GM18867 (cell line): ENCODE data around the gene DMRT3.

Experiments used
- ATAC-seq: cut with Tn5 transposase; IDR thresholded peaks from one replicate; pipeline ENCODE4 v1.9.1; 2021; ENCODE audit warnings: mild to moderate bottlenecking, moderate library complexity; ENCODE audit not compliant: unreplicated experiment

The DMRT3 gene

DNA sequence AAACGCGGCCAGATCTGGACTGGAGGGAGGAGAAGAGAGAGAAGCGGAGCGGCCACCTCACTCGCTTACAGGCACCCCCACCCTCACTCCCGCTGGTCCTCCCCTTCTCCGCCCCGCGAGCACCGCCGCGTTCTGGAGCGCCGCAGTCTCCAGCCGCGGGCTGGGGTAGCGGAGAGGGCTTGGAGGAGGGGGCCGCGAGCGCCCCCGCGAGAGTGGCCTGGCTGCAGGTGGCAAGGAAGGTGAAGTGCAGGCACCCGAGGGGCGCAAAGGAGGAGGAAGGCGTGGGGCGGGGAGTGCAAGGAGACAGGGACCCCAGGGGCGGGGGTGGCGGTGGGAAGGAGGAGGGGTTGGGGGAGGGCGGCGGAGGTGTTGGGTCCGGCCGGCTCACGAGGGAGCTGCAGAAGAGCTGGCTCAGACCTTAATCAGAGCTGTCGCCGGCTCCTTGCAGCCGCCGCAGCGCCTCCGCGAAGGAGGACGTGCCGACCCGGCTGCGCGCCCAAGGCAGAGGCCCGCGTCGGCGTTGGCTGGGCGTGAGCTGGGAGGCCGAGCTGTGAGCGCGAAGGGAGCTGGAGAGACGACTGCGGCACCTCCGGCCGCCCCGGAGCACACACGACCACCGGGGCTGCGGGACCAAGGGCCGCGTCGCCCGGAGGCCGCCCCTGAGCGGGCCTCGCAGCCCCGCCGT, at the start of gene DMRT3:
Gene DMRT3, plus strand, starts transcription at position 398 of the 685 bp plus-strand sequence. CDS start 347 bp downstream, outside the sequence.
- ATAC-seq: no peak

GRCh38 chr9:926976-927375, 49.5 kb upstream of the DMRT3 start:
- ATAC-seq: no peak

- peak; percentile 85 for ATAC-seq
These were observed 48.0 kb upstream of the DMRT3 start for GRCh38 chr9:928363-929042.

- no peak for ATAC-seq
These were observed 46.7 kb upstream of the DMRT3 start for GRCh38 chr9:929719-930118.

DNA sequence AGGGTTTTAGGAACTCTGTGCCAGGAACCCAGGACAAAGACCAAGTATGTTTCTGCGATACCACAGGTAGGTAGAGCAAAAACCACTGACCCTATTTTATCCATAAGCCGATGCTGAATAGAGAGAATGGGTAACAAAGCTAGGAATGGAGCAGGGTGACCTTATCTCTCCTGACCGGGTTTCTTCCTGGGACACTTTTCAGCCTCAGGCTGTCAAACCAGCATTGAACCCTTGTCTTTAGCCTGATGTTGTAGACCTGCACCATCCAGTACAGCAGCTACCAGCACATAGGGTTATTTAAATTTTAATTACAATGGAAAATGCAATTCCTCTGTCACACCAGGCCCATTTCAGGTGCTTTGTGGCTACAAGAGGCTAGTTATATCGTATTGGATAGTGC, 43.1 kb upstream of the DMRT3 start:
- no peak for ATAC-seq

GRCh38 chr9:935348-935965, 41.0 kb upstream of the DMRT3 start:
- ATAC-seq: no peak

GRCh38 chr9:942805-943580, 33.5 kb upstream of the DMRT3 start:
- no peak for ATAC-seq

DNA sequence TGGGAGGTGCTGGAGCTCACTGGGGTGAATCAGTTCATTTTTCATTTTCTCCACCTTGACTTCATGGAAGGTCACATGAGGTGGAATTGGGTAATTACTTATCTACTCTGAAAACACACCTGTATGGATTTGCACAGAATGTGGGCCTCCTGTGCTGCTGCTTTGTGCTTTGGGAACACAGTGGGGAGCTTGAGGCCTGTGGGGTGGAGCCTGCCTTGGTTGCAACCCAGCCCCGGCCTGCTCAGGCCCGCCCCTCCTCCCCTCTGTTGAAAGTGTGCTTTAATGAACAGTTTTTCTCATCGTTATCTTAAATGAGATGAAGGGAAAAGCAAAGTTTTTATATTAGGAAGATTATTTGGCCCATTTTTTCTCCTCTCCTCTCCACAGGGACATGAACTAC, 28.5 kb upstream of the DMRT3 start:
- no peak for ATAC-seq

GRCh38 chr9:948497-948896, 28.0 kb upstream of the DMRT3 start:
- ATAC-seq: no peak

GRCh38 chr9:950139-950538, 26.3 kb upstream of the DMRT3 start:
- ATAC-seq: no peak

DNA sequence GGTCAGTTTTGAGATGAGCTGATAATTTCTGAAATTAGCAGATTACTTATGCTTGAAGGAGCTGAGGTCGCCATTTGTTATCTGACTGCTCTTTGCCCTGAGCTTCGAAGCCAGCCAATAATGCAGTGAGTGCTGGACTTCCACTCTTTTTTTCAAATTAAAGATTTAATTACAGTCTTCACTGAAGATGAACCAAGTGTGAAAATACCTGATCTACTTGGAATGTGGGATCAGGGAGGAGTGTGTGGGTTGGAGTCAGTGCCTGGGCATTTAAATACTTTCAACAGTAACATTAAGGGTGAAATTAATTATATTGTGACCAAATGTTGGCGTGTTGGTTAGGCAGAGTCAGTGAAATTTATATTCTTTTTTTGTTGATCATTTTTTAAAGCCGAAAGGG, 23.9 kb upstream of the DMRT3 start:
- ATAC-seq: no peak

DNA sequence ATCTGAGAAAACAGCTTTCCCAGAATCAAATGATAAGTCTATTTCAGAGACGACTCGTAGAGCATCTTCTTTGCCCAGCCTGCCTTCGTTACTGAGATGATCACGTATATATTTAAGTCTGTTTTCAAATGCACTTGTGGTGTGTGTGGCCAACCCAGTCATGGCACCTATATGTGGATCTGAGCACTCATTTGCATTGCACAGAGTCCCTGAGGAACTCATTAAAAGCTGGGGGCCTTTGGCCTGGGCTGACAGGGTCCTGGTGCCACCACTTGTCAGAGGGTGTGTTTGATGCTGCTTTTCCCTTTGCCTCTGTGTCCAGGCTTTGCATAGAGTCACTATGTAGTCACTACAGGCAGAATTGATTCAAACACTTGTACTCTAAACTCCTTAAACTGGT, 17.4 kb upstream of the DMRT3 start:
- no peak for ATAC-seq

DNA sequence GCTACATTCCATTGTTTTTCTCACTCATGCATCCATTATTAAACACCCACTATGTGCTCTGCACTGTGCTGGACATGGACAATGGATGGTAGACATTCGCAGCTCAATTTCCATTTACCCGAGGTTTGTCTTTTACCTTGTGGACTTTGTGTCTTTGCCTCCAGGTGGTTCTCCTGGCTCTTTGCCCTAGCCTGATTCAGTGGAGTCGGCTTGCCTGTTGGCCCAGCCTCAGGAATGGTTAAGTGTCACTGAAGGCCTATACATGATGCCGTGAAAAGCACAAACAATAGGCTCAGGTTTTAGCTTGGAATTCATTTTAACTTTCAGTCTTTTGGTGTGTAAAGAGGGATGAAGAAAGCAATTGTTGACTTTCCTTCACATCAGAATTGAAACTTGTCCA, 16.5 kb upstream of the DMRT3 start:
- ATAC-seq: no peak

- no peak for ATAC-seq
These were observed 14.4 kb upstream of the DMRT3 start for GRCh38 chr9:962023-962422.

- no peak for ATAC-seq
These were observed 11.0 kb upstream of the DMRT3 start for GRCh38 chr9:965497-965896.

GRCh38 chr9:966870-967269, 9.6 kb upstream of the DMRT3 start:
- ATAC-seq: no peak

- no peak for ATAC-seq
These were observed 9.0 kb upstream of the DMRT3 start for GRCh38 chr9:967436-967835.

DNA sequence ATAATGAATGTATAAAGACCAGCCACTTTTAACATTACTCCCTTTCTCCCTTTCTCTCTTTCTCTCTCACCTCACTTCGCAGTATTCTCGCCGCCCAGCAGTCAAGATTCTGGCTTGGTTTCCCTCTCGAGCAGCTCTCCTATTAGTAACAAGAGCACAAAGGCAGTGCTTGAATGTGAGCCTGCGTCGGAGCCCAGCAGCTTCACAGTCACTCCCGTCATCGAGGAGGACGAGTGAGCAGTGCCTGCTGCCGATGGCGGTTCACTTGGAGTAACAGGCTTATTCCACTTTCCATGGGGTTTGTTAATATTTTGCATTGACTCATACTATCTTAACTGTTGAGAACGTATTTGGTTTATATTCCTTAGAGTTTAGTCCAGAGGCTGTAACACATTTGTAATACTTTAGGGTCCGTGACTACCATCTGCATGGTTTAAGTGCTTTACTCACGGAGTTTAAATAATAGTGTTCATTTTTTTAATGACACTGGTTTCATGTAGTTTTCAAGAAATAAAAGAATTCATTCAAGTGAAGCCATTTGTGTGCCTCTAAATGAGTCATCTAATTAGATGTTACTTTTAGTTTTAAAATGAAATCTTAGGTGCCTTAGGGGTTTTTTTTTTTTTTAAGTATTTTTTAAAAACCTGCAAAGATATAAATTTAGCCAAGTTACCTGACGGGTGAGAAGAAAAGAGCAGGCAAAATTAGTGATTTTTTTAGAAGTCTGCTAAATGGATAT, 8.4 kb upstream of the DMRT3 start:
- peak; percentile 48 for ATAC-seq

GRCh38 chr9:969310-970150, 6.9 kb upstream of the DMRT3 start:
- no peak for ATAC-seq
